Activated CD8-positive, alpha-beta memory T cell treated with anti-CD3 and anti-CD28 coated beads, Interleukin-2, amount 10 ng/mL, durations not matched to agents 7 days and 5 days (primary cell): ENCODE data around the gene ZACN. TPM values are rescaled to one million over a fixed set of nuclear protein-coding genes. Genes with fewer than 3 reads are reported as not detected.
"Not testable (repeated sequence)": the region's sequence is repeated elsewhere in the genome, so short reads cannot be mapped to it uniquely, and the experiment has no call there.

Source experiments
- ATAC-seq: fragments of 150-1000 bp; cut with Tn5 transposase; one replicate; pipeline ENCODE4 v1.10.0; 2021; ENCODE audit warnings: moderate library complexity
- CTCF ChIA-PET: fragments of 350-600 bp; sonication (Branson Sonifier 250); formaldehyde crosslinking; loops from one replicate; lab custom pipeline; 2021; ENCODE audit warnings: antibody characterized with exemption; lab: Charles Lee
- DNase-seq: peaks from one replicate; pipeline ENCODE4 v3.0.0-alpha.2; 2020
- H3K27ac Mint-ChIP-seq: one replicate; pipeline ENCODE4 v1.8.0; 2021; ENCODE audit warnings: mild to moderate bottlenecking, mixed read lengths
- H3K27me3 Mint-ChIP-seq: one replicate; pipeline ENCODE4 v1.8.0; 2021; ENCODE audit warnings: mixed read lengths
- H3K36me3 Mint-ChIP-seq: one replicate; pipeline ENCODE4 v1.8.0; 2021; ENCODE audit warnings: mild to moderate bottlenecking, mixed read lengths
- H3K4me1 Mint-ChIP-seq: one replicate; pipeline ENCODE4 v1.8.0; 2021; ENCODE audit warnings: mixed read lengths
- H3K4me3 Mint-ChIP-seq: one replicate; pipeline ENCODE4 v1.8.0; 2021; ENCODE audit warnings: mild to moderate bottlenecking, moderate library complexity, mixed read lengths
- H3K9me3 Mint-ChIP-seq: one replicate; pipeline ENCODE4 v1.8.0; 2022; ENCODE audit warnings: low read depth, mixed read lengths
- total RNA-seq, 2 experiments: library from RNA; stranded (reverse); gene quantifications; one replicate each; pipeline ENCODE4 v1.2.3, GENCODE V29; 2021

Gene ZACN
- total RNA-seq, 2 experiments from 2014 or later = 0.26 to 0.87 TPM

- CTCF ChIA-PET = interaction anchor here (0.6 to 10.8 kb wide), 8 partner anchors 36 to 332 kb away, joined by 3 to 62 read pairs (median 4); partner anchors contain the start of gene EXOC7
These were observed 13.2 kb upstream of the ZACN start for GRCh38 chr17:76065775-76066174.

DNA sequence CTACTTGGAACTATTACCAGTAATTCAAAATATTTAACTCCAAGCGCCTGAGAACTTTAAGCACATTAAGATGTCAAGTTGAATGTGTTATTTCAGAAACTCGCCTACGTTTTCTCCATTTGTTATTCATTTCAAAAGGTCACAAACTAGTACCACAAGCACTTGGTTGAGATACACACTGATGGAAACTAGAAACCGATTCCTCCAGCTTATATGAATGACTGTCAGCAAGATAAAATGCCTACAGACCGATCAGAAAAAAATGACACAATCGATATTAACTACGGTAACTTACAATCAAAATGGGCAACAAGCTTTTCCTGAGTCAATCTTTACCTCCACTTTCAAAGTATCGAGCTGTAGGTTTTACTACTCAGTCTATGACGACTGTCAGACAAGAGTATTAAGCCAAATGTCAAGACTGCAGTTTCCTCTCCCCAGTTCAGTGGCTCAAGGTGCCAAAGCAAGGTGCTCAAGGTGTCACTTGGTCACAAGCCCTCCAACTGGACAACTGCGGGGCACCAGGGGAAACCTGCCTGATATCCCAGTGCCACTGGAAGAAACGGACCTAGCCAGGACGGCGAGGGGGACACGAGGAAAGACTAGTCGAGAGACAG lies 7.3 kb upstream of the ZACN start:
- CTCF ChIA-PET = interaction anchor here (0.5 to 2.5 kb wide), 5 partner anchors 31 to 314 kb away, joined by 3 to 7 read pairs (median 4); no protein-coding TSS in a partner anchor
- no peaks in the 10 kb centered on the region for H3K9me3 Mint-ChIP-seq
- peak overlapping the region; percentile 91 for H3K27ac Mint-ChIP-seq
- DNase-seq (no peak), ATAC-seq (peak; percentile 5)
- H3K4me3 Mint-ChIP-seq = peak overlapping the region; percentile 94
- H3K4me1 Mint-ChIP-seq = peaks cover 39% of the 10 kb centered on the region
- peaks cover 30% of the 10 kb centered on the region for H3K27me3 Mint-ChIP-seq
- H3K36me3 Mint-ChIP-seq = peaks cover 20% of the 10 kb centered on the region

More at GRCh38 chr17:76065775-76066174, 13.2 kb upstream of the ZACN start:
- peaks cover 34% of the 10 kb centered on the region for H3K4me1 Mint-ChIP-seq
- H3K4me3 Mint-ChIP-seq = no peak overlapping the region
- DNase-seq = no peak
- H3K36me3 Mint-ChIP-seq = peaks cover 49% of the 10 kb centered on the region
- no peaks in the 10 kb centered on the region for H3K27me3 Mint-ChIP-seq
- no peak for ATAC-seq
- H3K9me3 Mint-ChIP-seq = no peaks in the 10 kb centered on the region
- H3K27ac Mint-ChIP-seq = peak overlapping the region; percentile 38

DNA sequence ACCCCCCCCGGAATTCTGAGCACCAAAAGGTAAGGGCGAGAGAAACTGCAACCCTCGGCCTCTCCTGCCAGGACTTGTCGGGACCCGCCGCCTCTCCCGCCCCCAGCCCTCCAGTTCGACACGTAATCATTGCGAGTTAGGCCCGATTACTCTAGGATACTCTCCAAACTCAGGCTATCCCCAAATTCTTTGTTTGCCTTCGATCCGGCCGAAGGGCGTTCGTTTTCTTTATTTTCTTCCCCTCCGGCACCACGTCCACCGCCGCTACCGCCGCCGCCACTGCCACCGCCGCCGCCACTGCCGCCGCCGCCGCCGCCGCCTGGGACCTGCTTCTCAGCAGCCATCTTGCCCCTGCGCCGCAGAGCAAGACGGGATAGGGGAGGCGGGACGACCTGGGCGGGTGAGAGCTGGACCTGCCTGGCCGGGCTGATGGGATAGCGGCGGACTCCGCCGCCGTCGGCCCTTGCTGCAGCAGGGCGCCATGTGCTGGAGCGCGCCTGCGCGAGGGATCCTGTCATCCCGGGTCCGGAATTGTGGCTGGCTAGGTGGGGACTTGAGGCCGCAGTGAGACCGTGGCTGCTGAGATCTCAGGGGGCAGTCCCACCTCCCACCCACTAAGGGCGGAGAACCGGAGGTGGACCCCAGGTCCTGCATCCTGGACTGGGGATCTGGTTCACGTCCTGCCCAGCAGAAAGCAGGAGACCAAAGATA lies 6.7 kb upstream of the ZACN start, which contains the start of gene SRP68:
Gene SRP68 (minus strand): TSS at position 370 of the 711 bp plus-strand sequence. CDS start 26 bp downstream, at position 344.
- H3K27ac Mint-ChIP-seq = peak within 1 kb of the TSS; percentile 91
- H3K9me3 Mint-ChIP-seq = no peaks in the 10 kb centered on the region
- CTCF ChIA-PET = interaction anchor here (1.1 to 2.5 kb wide), 3 partner anchors 43 to 313 kb away, joined by 3 to 7 read pairs (median 4); no protein-coding TSS in a partner anchor
- DNase-seq (peak; percentile 92), ATAC-seq (peak; percentile 95)
- peaks cover 42% of the 10 kb centered on the region for H3K4me1 Mint-ChIP-seq
- peak within 1 kb of the TSS; percentile 94 for H3K4me3 Mint-ChIP-seq
- H3K27me3 Mint-ChIP-seq = peaks cover 36% of the 10 kb centered on the region
- peaks cover 17% of the 10 kb centered on the region for H3K36me3 Mint-ChIP-seq

GRCh38 chr17:76074390-76075363 lies 4.3 kb upstream of the ZACN start, which contains the start of gene GALR2:
TSS of gene GALR2 (plus strand) at chr17:76074781. CDS start at chr17:76074884, 103 bp downstream.
- H3K4me1 Mint-ChIP-seq = peaks cover 38% of the 10 kb centered on the region
- peaks cover 7% of the 10 kb centered on the region for H3K36me3 Mint-ChIP-seq
- H3K4me3 Mint-ChIP-seq = peak within 1 kb of the TSS; percentile 35
- peaks cover 57% of the 10 kb centered on the region for H3K27me3 Mint-ChIP-seq
- no peak for DNase-seq
- CTCF ChIA-PET = interaction anchor here (1.0 to 1.6 kb wide), 2 partner anchors 11 to 60 kb away, joined by 3 to 9 read pairs; no protein-coding TSS in a partner anchor
- no peaks in the 10 kb centered on the region for H3K9me3 Mint-ChIP-seq
- H3K27ac Mint-ChIP-seq = no peak within 1 kb of the TSS
- no peak for ATAC-seq

GRCh38 chr17:76075364-76076145 lies 3.4 kb upstream of the ZACN start:
- DNase-seq = no peak
- Mint-ChIP-seq H3K27me3 (peaks cover 59% of the 10 kb centered on the region), H3K4me3 (peak overlapping the region; percentile 35), H3K9me3 (no peaks in the 10 kb centered on the region), H3K36me3 (peaks cover 5% of the 10 kb centered on the region), H3K4me1 (peaks cover 34% of the 10 kb centered on the region), H3K27ac (no peak overlapping the region)
- CTCF ChIA-PET = interaction anchor here (1.0 to 1.6 kb wide), 2 partner anchors 12 to 61 kb away, joined by 3 to 9 read pairs; no protein-coding TSS in a partner anchor
- no peak for ATAC-seq

DNA sequence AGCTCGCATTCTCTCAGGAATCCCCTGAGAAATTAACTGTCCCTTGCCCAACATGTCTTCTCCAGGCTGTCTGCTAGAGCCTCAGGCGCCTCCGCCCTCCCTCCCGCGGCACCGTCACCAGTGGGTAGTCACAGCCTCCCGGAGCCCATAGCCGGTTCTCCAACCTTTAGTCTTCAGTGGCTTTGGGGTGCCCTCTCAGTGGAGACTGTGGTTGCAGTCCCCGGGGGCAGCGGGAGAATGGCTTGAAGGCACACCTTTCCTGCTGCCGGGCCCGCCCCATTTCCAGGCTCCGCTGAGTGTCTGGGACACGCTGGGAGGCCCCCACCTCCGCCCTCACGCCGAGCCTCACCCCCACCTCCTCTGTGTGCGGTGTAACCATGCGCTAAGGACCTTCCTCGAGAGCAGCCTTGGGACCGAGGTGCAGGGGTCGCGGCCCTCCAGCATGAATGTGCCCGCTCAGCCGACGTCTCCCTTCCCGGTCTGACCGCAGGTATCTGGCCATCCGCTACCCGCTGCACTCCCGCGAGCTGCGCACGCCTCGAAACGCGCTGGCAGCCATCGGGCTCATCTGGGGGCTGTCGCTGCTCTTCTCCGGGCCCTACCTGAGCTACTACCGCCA lies 2.7 kb upstream of the ZACN start:
- peaks cover 5% of the 10 kb centered on the region for H3K36me3 Mint-ChIP-seq
- CTCF ChIA-PET = interaction anchor here (1.0 to 1.6 kb wide), 2 partner anchors 13 to 62 kb away, joined by 3 to 9 read pairs; no protein-coding TSS in a partner anchor
- H3K4me1 Mint-ChIP-seq = peaks cover 28% of the 10 kb centered on the region
- DNase-seq (no peak), ATAC-seq (no peak)
- no peaks in the 10 kb centered on the region for H3K9me3 Mint-ChIP-seq
- peaks cover 61% of the 10 kb centered on the region for H3K27me3 Mint-ChIP-seq
- H3K4me3 Mint-ChIP-seq = peak overlapping the region; percentile 67
- H3K27ac Mint-ChIP-seq = no peak overlapping the region

- Mint-ChIP-seq H3K4me3 (peak overlapping the region; percentile 67), H3K27ac (no peak overlapping the region), H3K27me3 (peaks cover 61% of the 10 kb centered on the region), H3K4me1 (peaks cover 25% of the 10 kb centered on the region), H3K36me3 (peaks cover 3% of the 10 kb centered on the region), H3K9me3 (no peaks in the 10 kb centered on the region)
- CTCF ChIA-PET = interaction anchor here (2.7 kb wide), 1 partner anchor 27 kb away, joined by 7 read pairs; the partner anchor contains the start of gene EXOC7
- ATAC-seq (no peak), DNase-seq (peak; percentile 66)
These were observed 2.0 kb upstream of the ZACN start for GRCh38 chr17:76076765-76077583.

- Mint-ChIP-seq H3K9me3 (no peaks in the 10 kb centered on the region), H3K4me1 (peaks cover 25% of the 10 kb centered on the region), H3K36me3 (peaks cover 3% of the 10 kb centered on the region), H3K27me3 (peaks cover 61% of the 10 kb centered on the region), H3K4me3 (no peak overlapping the region), H3K27ac (no peak overlapping the region)
- DNase-seq (no peak), ATAC-seq (no peak)
- CTCF ChIA-PET = interaction anchor here (1.1 to 2.7 kb wide), 2 partner anchors 26 to 63 kb away, joined by 4 to 7 read pairs; partner anchors contain the start of gene EXOC7
These were observed 1.3 kb upstream of the ZACN start for GRCh38 chr17:76077584-76078110.

DNA sequence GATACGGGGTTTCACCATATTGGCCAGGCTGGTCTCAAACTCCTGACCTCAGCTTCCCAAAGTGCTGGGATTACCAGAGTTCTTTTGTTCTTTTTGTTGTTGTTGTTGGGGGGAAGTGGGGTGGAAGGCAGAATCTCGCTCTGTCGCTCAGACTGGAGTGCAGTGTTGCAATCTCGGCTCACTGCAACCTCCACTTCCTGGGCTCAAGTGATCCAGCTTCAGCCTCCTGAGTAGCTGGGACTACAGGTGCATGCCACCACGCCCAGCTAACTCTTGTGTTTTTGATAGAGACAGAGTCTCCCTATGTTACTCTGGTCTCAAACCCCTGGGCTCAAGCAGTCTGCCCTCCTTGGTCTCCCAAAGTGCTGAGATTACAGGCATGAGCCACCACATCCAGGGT lies 612 bp upstream of the ZACN start:
- not testable (repeated sequence) for H3K36me3 Mint-ChIP-seq, ATAC-seq, H3K4me3 Mint-ChIP-seq, H3K27ac Mint-ChIP-seq, H3K9me3 Mint-ChIP-seq, DNase-seq
- CTCF ChIA-PET = interaction anchor here (1.1 to 2.7 kb wide), 2 partner anchors 25 to 64 kb away, joined by 4 to 7 read pairs; partner anchors contain the start of gene EXOC7
- Mint-ChIP-seq H3K4me1 (peaks cover 21% of the 10 kb centered on the region), H3K27me3 (peaks cover 60% of the 10 kb centered on the region)

- no peak for DNase-seq
- Mint-ChIP-seq H3K27ac (no peak overlapping the region), H3K4me3 (no peak overlapping the region), H3K4me1 (peaks cover 20% of the 10 kb centered on the region), H3K27me3 (peaks cover 52% of the 10 kb centered on the region), H3K36me3 (peaks cover 6% of the 10 kb centered on the region), H3K9me3 (no peaks in the 10 kb centered on the region)
- no peak for ATAC-seq
- CTCF ChIA-PET = interaction anchor here (0.7 to 2.7 kb wide), 3 partner anchors 14 to 224 kb away, joined by 3 to 7 read pairs (median 4); partner anchors contain the start of gene EXOC7
These were observed 563 bp downstream of the ZACN start for GRCh38 chr17:76079535-76079955.
